GM12878 (cell line): Measurements from ENCODE around the gene SEMA7A. TPM values are rescaled to one million over a fixed set of nuclear protein-coding genes. Genes with fewer than 3 reads are reported as not detected.

Experiments used
- ATAC-seq: fragments of 200-7000 bp; cut with Tn5 transposase; 3 replicates; pipeline ENCODE4 v1.9.1; 2020; ENCODE audit warnings: mild to moderate bottlenecking, moderate library complexity
- BruUV-seq: library from RNA; stranded (reverse); fragments of 400-500 nt; replicated peaks from 2 replicates; lab custom pipeline; 2021; lab: Mats Ljungman, UMichigan
- CTCF ChIA-PET: fragments of 300-600 bp; sonication (Branson Sonifier 250); formaldehyde crosslinking; extraction: SDS; loops from one replicate; lab custom pipeline; 2021; ENCODE audit warnings: inconsistent platforms; lab: Yijun Ruan, JAX
- POLR2A ChIA-PET: fragments of 350-600 bp; formaldehyde crosslinking; extraction: SDS; loops from one replicate; lab custom pipeline; 2021; ENCODE audit warnings: inconsistent platforms; lab: Charles Lee
- RAD21 ChIA-PET: fragments of 300-600 bp; sonication (Branson Sonifier 250); formaldehyde crosslinking; loops from one replicate; lab custom pipeline; 2023; ENCODE audit warnings: antibody characterized with exemption; ENCODE audit not compliant: unreplicated experiment; lab: Charles Lee
- SMC1A ChIA-PET: fragments of 300-600 bp; sonication (Branson Sonifier 250); formaldehyde crosslinking; loops from one replicate; lab custom pipeline; 2023; ENCODE audit not compliant: unreplicated experiment, uncharacterized antibody; lab: Charles Lee
- DNase-seq: peaks from one replicate; pipeline ENCODE4 v3.0.0-alpha.2; 2011; ENCODE audit warnings: low read depth, low spot score
- FAIRE-seq: peaks from 3 replicates; lab custom pipeline; 2011; peaks lifted over from hg19 to GRCh38; lab: Jason Lieb, UNC
- H2AFZ ChIP-seq: 2 replicates; pipeline ENCODE4 v1.6.0; 2011; ENCODE audit warnings: low read depth, low read length, control low read depth; ENCODE audit not compliant: control insufficient read depth
- H3K27ac ChIP-seq: 2 replicates; pipeline ENCODE4 v1.5.1; 2011; ENCODE audit warnings: control low read depth; ENCODE audit not compliant: control insufficient read depth, insufficient read depth
- H3K27me3 ChIP-seq, 2 experiments: replicated peaks in 1 of 2; 2 replicates each; pipeline versions ENCODE4 v1.6.0 to v1.6.1; 2011; ENCODE audit warnings: low read length in 1 of 2; ENCODE audit not compliant: control insufficient read depth in 2 of 2, insufficient read depth in 2 of 2
- H3K36me3 ChIP-seq, 2 experiments: 2 replicates each; pipeline ENCODE4 v1.5.1; 2011; ENCODE audit warnings: low read length in 1 of 2; ENCODE audit not compliant: control insufficient read depth in 2 of 2, insufficient read depth in 2 of 2
- H3K4me1 ChIP-seq: 2 replicates; pipeline ENCODE4 v1.6.1; 2011; ENCODE audit warnings: mild to moderate bottlenecking, low read length, moderate library complexity, mixed read lengths; ENCODE audit not compliant: control insufficient read depth, insufficient read depth
- H3K4me2 ChIP-seq: 2 replicates; pipeline ENCODE4 v1.6.0; 2011; ENCODE audit warnings: control low read depth; ENCODE audit not compliant: control insufficient read depth, insufficient read depth
- H3K4me3 ChIP-seq: fragments of 200-600 bp; sonication (generic); 2 replicates; pipeline ENCODE4 v1.5.1; 2016
- H3K79me2 ChIP-seq: 2 replicates; pipeline ENCODE4 v1.6.0; 2011; ENCODE audit warnings: low read length; ENCODE audit not compliant: control insufficient read depth, insufficient read depth
- H3K9ac ChIP-seq: 2 replicates; pipeline ENCODE4 v1.8.0; 2011; ENCODE audit warnings: low read length, control low read depth, mixed read lengths; ENCODE audit not compliant: control insufficient read depth, insufficient read depth
- H3K9me3 ChIP-seq: replicated peaks from 3 replicates; pipeline ENCODE4 v1.5.1; 2011; ENCODE audit warnings: mild to moderate bottlenecking, low read length; ENCODE audit not compliant: control insufficient read depth, insufficient read depth
- H4K20me1 ChIP-seq: 2 replicates; pipeline ENCODE4 v1.6.0; 2011; ENCODE audit not compliant: control insufficient read depth, insufficient read depth
- BHLHE40 ChIP-seq, 2 experiments: fragments of 450-650 bp in 1 of 2; IDR thresholded peaks; 2 replicates each; pipeline ENCODE4 v1.6.1; 2011 to 2017; ENCODE audit warnings: low read depth in 2 of 2, borderline replicate concordance in 1 of 2, improper control_type of control experiment in 1 of 2, low read length in 1 of 2, mild to moderate bottlenecking in 1 of 2
- CBX3 ChIP-seq: fragments of 200-600 bp; sonication (generic); IDR thresholded peaks from 2 replicates; pipeline ENCODE4 v1.6.1; 2016; ENCODE audit warnings: low read depth, borderline replicate concordance
- DPF2 ChIP-seq: fragments of 450-650 bp; IDR thresholded peaks from 2 replicates; pipeline ENCODE4 v1.6.1; 2017; ENCODE audit warnings: mild to moderate bottlenecking
- EGR1 ChIP-seq, 2 experiments: IDR thresholded peaks; 1 replicate in 1 of 2; 2 replicates in 1 of 2; pipeline ENCODE4 v1.6.1; 2011 to 2012; ENCODE audit warnings: low read depth in 2 of 2, low read length in 2 of 2, borderline replicate concordance in 1 of 2, mild to moderate bottlenecking in 1 of 2, moderate library complexity in 1 of 2
- EP300 ChIP-seq, 2 experiments: fragments of 150-350 bp in 1 of 2; IDR thresholded peaks; 2 replicates each; pipeline ENCODE4 v1.6.1; 2011 to 2012; ENCODE audit warnings: low read depth in 2 of 2, low read length in 2 of 2, borderline replicate concordance in 1 of 2, improper control_type of control experiment in 1 of 2, inconsistent platforms in 1 of 2; ENCODE audit not compliant: control insufficient read depth in 1 of 2
- HDAC6 ChIP-seq: fragments of 200-600 bp; sonication (generic); IDR thresholded peaks from one replicate; pipeline ENCODE4 v1.8.0; 2017; ENCODE audit warnings: antibody characterized with exemption; ENCODE audit not compliant: unreplicated experiment
- IKZF1 ChIP-seq: fragments of 450-650 bp; conservative IDR thresholded peaks from 2 replicates; pipeline ENCODE4 v1.6.1; 2017; ENCODE audit warnings: antibody characterized with exemption, mild to moderate bottlenecking
- NFIC ChIP-seq: IDR thresholded peaks from 2 replicates; pipeline ENCODE4 v1.6.1; 2012; ENCODE audit warnings: low read depth, mild to moderate bottlenecking, inconsistent platforms, low read length, moderate library complexity
- PAX5 ChIP-seq: IDR thresholded peaks from 2 replicates; pipeline ENCODE4 v1.6.1; 2011; ENCODE audit warnings: low read depth, low read length, borderline replicate concordance
- POLR2AphosphoS5 ChIP-seq: IDR thresholded peaks from 2 replicates; pipeline ENCODE4 v1.6.1; 2011; ENCODE audit warnings: mild to moderate bottlenecking, low read length, inconsistent platforms
- POU2F2 ChIP-seq: IDR thresholded peaks from 3 replicates; pipeline ENCODE4 v1.6.1; 2011; ENCODE audit warnings: low read depth, mild to moderate bottlenecking, low read length, borderline replicate concordance
- RFX5 ChIP-seq: IDR thresholded peaks from 2 replicates; pipeline ENCODE4 v1.6.1; 2011; ENCODE audit warnings: low read depth, low read length, improper control_type of control experiment
- SRF ChIP-seq, 2 experiments: IDR thresholded peaks; 2 replicates each; pipeline ENCODE4 v1.6.1; 2011; ENCODE audit warnings: low read depth in 2 of 2, low read length in 2 of 2, mild to moderate bottlenecking in 1 of 2, moderate library complexity in 1 of 2
- STAT3 ChIP-seq: IDR thresholded peaks from 2 replicates; pipeline ENCODE4 v1.6.1; 2011; ENCODE audit warnings: low read depth, low read length, improper control_type of control experiment
- WGBS: methylation state at CpG from one replicate; pipeline ENCODE4 v1.1.6; 2016; ENCODE audit warnings: low lambda C conversion rate; ENCODE audit not compliant: insufficient replicate concordance, insufficient coverage; ENCODE audit errors: missing lambda C conversion rate; 5-methylcytosine and 5-hydroxymethylcytosine counted together
- in situ Hi-C: fragments of 300-500 bp; cut with MboI; formaldehyde crosslinking; loops from 9 replicates; pipeline ENCODE4 v1.14.3; 2018; ENCODE audit warnings: mixed read lengths
- intact Hi-C: fragments of 100-400 bp; cut with micrococcal nuclease; formaldehyde crosslinking; loops from one replicate; pipeline ENCODE4 v1.14.2; 2022; ENCODE audit not compliant: unreplicated experiment
- polyA plus RNA-seq, 11 experiments: library from polyadenylated mRNA; depleted of rRNA in 4 of 11; unstranded in 6 of 11; stranded (reverse) in 5 of 11; fragments of >200 nt; fragmentation: Nextera tagmentation in 4 of 11; fragmentation: Illumina TruSeq in 1 of 11; extraction: Ambion mirVana in 4 of 11; extraction: Trizol in 1 of 11; gene quantifications; 1 replicate in 1 of 11; 2 replicates in 10 of 11; pipeline versions ENCODE4 v1.2.1 to v1.2.3, GENCODE V29; 2011 to 2016; ENCODE audit warnings: inconsistent platforms in 2 of 11, missing spikeins in 2 of 11, low read depth in 1 of 11
- total RNA-seq, 4 experiments: library from RNA; depleted of rRNA in 3 of 4; stranded (reverse); fragments of >200 nt in 3 of 4; fragmentation: Illumina TruSeq in 1 of 4; extraction: Trizol in 1 of 4; gene quantifications; 2 replicates each; pipeline versions ENCODE4 v1.2.1 to v1.2.3, GENCODE V29; 2013 to 2021
- TF ChIP-seq, protein P1 (sequence below): IDR thresholded peaks from 2 replicates; pipeline ENCODE4 v1.6.1; 2012; ENCODE audit warnings: low read depth, low read length, improper control_type of control experiment
- TF ChIP-seq, protein P2 (sequence below): fragments of 450-650 bp; formaldehyde crosslinking; IDR thresholded peaks from 2 replicates; pipeline ENCODE4 v1.4.0; 2022; ENCODE audit warnings: mild to moderate bottlenecking, moderate library complexity
- TF ChIP-seq, protein P3 (sequence below): fragments of 450-650 bp; IDR thresholded peaks from 2 replicates; pipeline ENCODE4 v1.6.1; 2016; ENCODE audit warnings: mild to moderate bottlenecking

Gene SEMA7A
- total and polyA plus RNA-seq, 10 of the 15 experiments (the other 5 are each of a cell fraction or from before 2014, with no cell fraction given): 0.08 to 112 (median 53.5) TPM

DNA sequence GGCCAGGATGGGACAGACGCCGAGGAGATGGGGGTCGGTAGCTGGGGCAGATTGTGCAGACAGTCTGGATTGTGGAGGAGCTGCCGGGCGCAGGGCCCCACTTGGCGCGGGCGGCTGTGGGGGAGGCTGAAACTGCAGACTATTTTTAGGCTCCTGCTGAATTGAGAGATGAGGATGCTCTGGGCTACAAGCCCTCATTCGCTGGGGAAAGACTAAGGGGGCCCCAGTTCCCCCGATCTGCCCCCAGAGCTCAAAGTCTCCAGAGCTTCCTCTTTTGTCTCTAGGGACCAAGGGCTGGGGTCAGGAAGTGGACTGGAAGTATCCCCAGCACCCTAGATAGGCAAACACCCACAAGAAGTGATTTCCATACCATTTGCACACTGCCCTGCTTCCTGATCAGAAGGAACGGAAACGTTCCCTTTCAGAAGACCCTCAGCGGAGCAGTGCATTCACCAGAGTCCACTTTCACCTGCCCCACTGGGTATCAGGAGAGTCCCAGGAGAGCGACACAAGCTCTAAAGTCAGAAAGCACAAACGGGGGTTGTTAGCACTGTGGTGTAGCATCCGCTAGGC is 29.7 kb downstream of the SEMA7A start:
- H3K27ac ChIP-seq: peak overlapping the region; percentile 100
- no peak overlapping the region for H2AFZ ChIP-seq
- no TSS peak for BruUV-seq
- in situ Hi-C loops (no loop called here), intact Hi-C loops (loop anchor here (1.0 to 2.0 kb wide), 5 partner anchors 8 to 56 kb away; partner anchors contain the start of gene SEMA7A)
- WGBS: 1% methylated on average over 16 of the region's 16 CpGs
- no peaks in the 10 kb centered on the region for H3K9me3 ChIP-seq
- peak overlapping the region; percentile 85 for H3K9ac ChIP-seq
- peak overlapping the region; percentile 64; the same call in 1 of the 2 replicates for H3K4me3 ChIP-seq
- ChIA-PET POLR2A (interaction anchor here (0.7 to 15.4 kb wide), 9 partner anchors 9 to 384 kb away, joined by 3 to 325 read pairs (median 8); partner anchors contain the start of genes SEMA7A and UBL7), CTCF (interaction anchor here (0.7 to 15.7 kb wide), 13 partner anchors 10 to 384 kb away, joined by 3 to 226 read pairs (median 5); partner anchors contain the start of gene SEMA7A), SMC1A (interaction anchor here (1.0 to 12.5 kb wide), 10 partner anchors 9 to 384 kb away, joined by 3 to 336 read pairs (median 10); partner anchors contain the start of gene SEMA7A), RAD21 (interaction anchor here (1.0 to 20.3 kb wide), 10 partner anchors 10 to 386 kb away, joined by 3 to 496 read pairs (median 11); partner anchors contain the start of gene SEMA7A)
- peak; percentile 68 for FAIRE-seq
- peak; percentile 45 for ATAC-seq
- no peaks in the 10 kb centered on the region for H3K27me3 ChIP-seq
- no peaks in the 10 kb centered on the region; a peak in 1 of 4 replicates for H3K36me3 ChIP-seq
- peak overlapping the region; percentile 100 for H3K4me2 ChIP-seq
- H3K79me2 ChIP-seq: peaks cover 29% of the 10 kb centered on the region
- peak; percentile 95 for DNase-seq
- peaks cover 66% of the 10 kb centered on the region for H3K4me1 ChIP-seq
- no peaks in the 10 kb centered on the region for H4K20me1 ChIP-seq
- TF ChIP-seq PAX5: peak; percentile 76; the same call in 1 of the 2 replicates
- no peak for TF ChIP-seq CBX3
- TF ChIP-seq, protein P1, sequence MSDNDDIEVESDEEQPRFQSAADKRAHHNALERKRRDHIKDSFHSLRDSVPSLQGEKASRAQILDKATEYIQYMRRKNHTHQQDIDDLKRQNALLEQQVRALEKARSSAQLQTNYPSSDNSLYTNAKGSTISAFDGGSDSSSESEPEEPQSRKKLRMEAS: no peak
- TF ChIP-seq IKZF1: peak; percentile 98
- TF ChIP-seq HDAC6: no peak
- TF ChIP-seq, protein P2, sequence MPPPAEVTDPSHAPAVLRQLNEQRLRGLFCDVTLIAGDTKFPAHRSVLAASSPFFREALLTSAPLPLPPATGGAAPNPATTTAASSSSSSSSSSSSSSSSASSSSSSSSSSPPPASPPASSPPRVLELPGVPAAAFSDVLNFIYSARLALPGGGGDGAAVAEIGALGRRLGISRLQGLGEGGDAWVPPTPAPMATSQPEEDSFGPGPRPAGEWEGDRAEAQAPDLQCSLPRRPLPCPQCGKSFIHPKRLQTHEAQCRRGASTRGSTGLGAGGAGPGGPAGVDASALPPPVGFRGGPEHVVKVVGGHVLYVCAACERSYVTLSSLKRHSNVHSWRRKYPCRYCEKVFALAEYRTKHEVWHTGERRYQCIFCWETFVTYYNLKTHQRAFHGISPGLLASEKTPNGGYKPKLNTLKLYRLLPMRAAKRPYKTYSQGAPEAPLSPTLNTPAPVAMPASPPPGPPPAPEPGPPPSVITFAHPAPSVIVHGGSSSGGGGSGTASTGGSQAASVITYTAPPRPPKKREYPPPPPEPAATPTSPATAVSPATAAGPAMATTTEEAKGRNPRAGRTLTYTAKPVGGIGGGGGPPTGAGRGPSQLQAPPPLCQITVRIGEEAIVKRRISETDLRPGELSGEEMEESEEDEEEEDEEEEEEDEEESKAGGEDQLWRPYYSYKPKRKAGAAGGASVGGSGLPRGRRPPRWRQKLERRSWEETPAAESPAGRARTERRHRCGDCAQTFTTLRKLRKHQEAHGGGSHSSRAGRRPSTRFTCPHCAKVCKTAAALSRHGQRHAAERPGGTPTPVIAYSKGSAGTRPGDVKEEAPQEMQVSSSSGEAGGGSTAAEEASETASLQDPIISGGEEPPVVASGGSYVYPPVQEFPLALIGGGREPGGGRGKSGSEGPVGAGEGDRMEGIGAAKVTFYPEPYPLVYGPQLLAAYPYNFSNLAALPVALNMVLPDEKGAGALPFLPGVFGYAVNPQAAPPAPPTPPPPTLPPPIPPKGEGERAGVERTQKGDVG (CRISPR knock-in tag): no peak
- TF ChIP-seq, protein P3, sequence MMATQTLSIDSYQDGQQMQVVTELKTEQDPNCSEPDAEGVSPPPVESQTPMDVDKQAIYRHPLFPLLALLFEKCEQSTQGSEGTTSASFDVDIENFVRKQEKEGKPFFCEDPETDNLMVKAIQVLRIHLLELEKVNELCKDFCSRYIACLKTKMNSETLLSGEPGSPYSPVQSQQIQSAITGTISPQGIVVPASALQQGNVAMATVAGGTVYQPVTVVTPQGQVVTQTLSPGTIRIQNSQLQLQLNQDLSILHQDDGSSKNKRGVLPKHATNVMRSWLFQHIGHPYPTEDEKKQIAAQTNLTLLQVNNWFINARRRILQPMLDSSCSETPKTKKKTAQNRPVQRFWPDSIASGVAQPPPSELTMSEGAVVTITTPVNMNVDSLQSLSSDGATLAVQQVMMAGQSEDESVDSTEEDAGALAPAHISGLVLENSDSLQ: 0 out of 2 replicates have a peak, but pooled peaks have one; percentile 6
- 0 out of 2 replicates have a peak, but pooled peaks have one; percentile 73 for TF ChIP-seq STAT3
- TF ChIP-seq BHLHE40 (IDR thresholded peaks at IDR 0.05; ENCODE audit: borderline replicate concordance in 1 of 2, low read depth in 2 of 2, low read length in 1 of 2): peak; percentile 36 to 65; a peak in 3 of 4 replicates
- TF ChIP-seq EGR1 (IDR thresholded peaks at IDR 0.05; ENCODE audit: borderline replicate concordance in 1 of 2, low read depth in 2 of 2, low read length in 2 of 2): peak in 1 of 2 experiments; percentile 88; a peak in 2 of 3 replicates
- TF ChIP-seq EP300 (IDR thresholded peaks at IDR 0.05; ENCODE audit: borderline replicate concordance in 1 of 2, control insufficient read depth in 1 of 2, low read depth in 2 of 2, low read length in 2 of 2): peak; percentile 65 to 79; a peak in 3 of 4 replicates
- TF ChIP-seq POU2F2: peak; percentile 65; the same call in 2 of the 3 replicates
- no peak for TF ChIP-seq SRF (IDR thresholded peaks at IDR 0.05; ENCODE audit: low read depth in 2 of 2, low read length in 2 of 2)
- no peak for TF ChIP-seq NFIC
- TF ChIP-seq POLR2AphosphoS5: peak; percentile 49
- no peak for TF ChIP-seq RFX5
- peak; percentile 71 for TF ChIP-seq DPF2
